Fibroblast of upper back skin (primary cell): ENCODE data around the gene MAP2.

Experiments used
- DNase-seq: peaks from one replicate; pipeline ENCODE4 v3.0.0-alpha.2; 2013

Gene MAP2

GRCh38 chr2:209663139-209663538 lies 239.3 kb downstream of the MAP2 start:
- peak; percentile 33 for DNase-seq

- DNase-seq = no peak
Observed at GRCh38 chr2:209663656-209664055, 239.8 kb downstream of the MAP2 start.

GRCh38 chr2:209666296-209666695 lies 242.4 kb downstream of the MAP2 start:
- no peak for DNase-seq

- DNase-seq = no peak
Observed at GRCh38 chr2:209671020-209671680, 247.3 kb downstream of the MAP2 start.

GRCh38 chr2:209673811-209674210 lies 250.0 kb downstream of the MAP2 start:
- no peak for DNase-seq

GRCh38 chr2:209680596-209680995 lies 256.7 kb downstream of the MAP2 start:
- DNase-seq = no peak

- no peak for DNase-seq
Observed at GRCh38 chr2:209681201-209681735, 257.4 kb downstream of the MAP2 start.

GRCh38 chr2:209682646-209683045 lies 258.8 kb downstream of the MAP2 start:
- DNase-seq = no peak

GRCh38 chr2:209685340-209685739 lies 261.5 kb downstream of the MAP2 start:
- DNase-seq = no peak

GRCh38 chr2:209685963-209686362 lies 262.1 kb downstream of the MAP2 start:
- no peak for DNase-seq

GRCh38 chr2:209686448-209686847 lies 262.6 kb downstream of the MAP2 start:
- no peak for DNase-seq

GRCh38 chr2:209687323-209687969 lies 263.6 kb downstream of the MAP2 start:
- peak; percentile 65 for DNase-seq

GRCh38 chr2:209688385-209688784 lies 264.5 kb downstream of the MAP2 start:
- DNase-seq = no peak

GRCh38 chr2:209690029-209690754 lies 266.3 kb downstream of the MAP2 start:
- no peak for DNase-seq

GRCh38 chr2:209694748-209695147 lies 270.9 kb downstream of the MAP2 start:
- no peak for DNase-seq

- no peak for DNase-seq
Observed at GRCh38 chr2:209696836-209697711, 273.2 kb downstream of the MAP2 start.

- DNase-seq = no peak
Observed at GRCh38 chr2:209702775-209703174, 278.9 kb downstream of the MAP2 start.

- no peak for DNase-seq
Observed at GRCh38 chr2:209713219-209713618, 289.4 kb downstream of the MAP2 start.

- peak; percentile 19 for DNase-seq
Observed at GRCh38 chr2:209719034-209719433, 295.2 kb downstream of the MAP2 start.

GRCh38 chr2:209721497-209721896 lies 297.6 kb downstream of the MAP2 start:
- DNase-seq = peak; percentile 48

- DNase-seq = no peak
Observed at GRCh38 chr2:209726311-209726710, 302.5 kb downstream of the MAP2 start.

GRCh38 chr2:209727077-209727476 lies 303.2 kb downstream of the MAP2 start:
- DNase-seq = no peak

GRCh38 chr2:209734805-209735204 lies 311.0 kb downstream of the MAP2 start:
- no peak for DNase-seq
